ENCODE data around the gene WDFY2.
"Not testable (repeated sequence)": the region's sequence is repeated elsewhere in the genome, so short reads cannot be mapped to it uniquely, and the experiment has no call there.

The WDFY2 gene

DNA sequence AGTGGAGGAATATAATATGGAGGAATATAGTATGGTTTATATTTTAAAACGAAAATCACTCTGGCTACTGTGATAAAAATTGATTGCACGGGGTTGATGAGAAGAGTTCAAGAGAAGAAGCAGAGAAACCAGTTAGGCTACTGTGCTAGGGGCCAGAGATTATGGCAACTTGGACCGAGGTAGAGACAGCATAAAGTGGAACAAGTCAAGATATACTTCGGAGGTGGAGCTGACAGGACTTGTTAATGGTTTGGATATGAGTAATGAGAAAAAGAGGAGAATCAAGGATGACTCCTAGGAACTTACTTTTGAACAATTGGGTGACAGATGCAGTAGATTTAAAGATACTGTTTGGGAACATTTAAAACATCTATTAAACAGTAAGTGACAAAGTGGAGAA lies 6.6 kb upstream of the WDFY2 start:
- Histone ChIP-seq H3K27ac (ENCODE audit: low read depth, low read length) (no peak overlapping the region), H3K27me3 (ENCODE audit: control insufficient read depth, insufficient read depth, low read length) (no peaks in the 10 kb centered on the region), H3K9ac (ENCODE audit: low read length) (no peak overlapping the region), H3K36me3 (ENCODE audit: control insufficient read depth, insufficient read depth, low read length) (no peaks in the 10 kb centered on the region), H3K4me3 (ENCODE audit: low read length) (no peak overlapping the region), H3K4me1 (ENCODE audit: control insufficient read depth, insufficient read depth, low read length) (no peaks in the 10 kb centered on the region)

DNA sequence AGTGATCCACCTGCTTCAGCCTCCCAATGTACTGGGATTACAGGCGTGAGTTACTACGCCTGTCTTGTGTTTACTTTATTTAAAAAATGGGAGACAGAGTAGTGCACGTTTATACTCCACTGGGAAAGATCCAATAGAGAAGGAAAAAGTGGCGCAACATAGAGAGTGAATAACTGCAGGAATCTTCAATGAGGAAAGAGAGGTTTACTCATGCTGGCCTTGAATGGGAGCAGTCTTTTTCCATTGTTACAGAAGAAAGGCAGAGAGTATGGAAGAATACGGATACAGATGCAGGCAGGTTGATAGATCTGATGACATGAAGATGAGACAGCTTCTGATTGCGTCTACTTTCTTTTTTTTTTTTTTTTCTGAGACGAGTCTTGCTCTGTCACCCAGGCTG lies 4.6 kb upstream of the WDFY2 start:
- no peaks in the 10 kb centered on the region for H3K27me3 ChIP-seq (ENCODE audit: control insufficient read depth, insufficient read depth, low read length)
- H3K9ac ChIP-seq (ENCODE audit: low read length): no peak overlapping the region
- H3K4me1 ChIP-seq (ENCODE audit: control insufficient read depth, insufficient read depth, low read length): no peaks in the 10 kb centered on the region
- H3K4me3 ChIP-seq (ENCODE audit: low read length): no peak overlapping the region
- H3K36me3 ChIP-seq (ENCODE audit: control insufficient read depth, insufficient read depth, low read length): no peaks in the 10 kb centered on the region
- H3K27ac ChIP-seq (ENCODE audit: low read depth, low read length): no peak overlapping the region

DNA sequence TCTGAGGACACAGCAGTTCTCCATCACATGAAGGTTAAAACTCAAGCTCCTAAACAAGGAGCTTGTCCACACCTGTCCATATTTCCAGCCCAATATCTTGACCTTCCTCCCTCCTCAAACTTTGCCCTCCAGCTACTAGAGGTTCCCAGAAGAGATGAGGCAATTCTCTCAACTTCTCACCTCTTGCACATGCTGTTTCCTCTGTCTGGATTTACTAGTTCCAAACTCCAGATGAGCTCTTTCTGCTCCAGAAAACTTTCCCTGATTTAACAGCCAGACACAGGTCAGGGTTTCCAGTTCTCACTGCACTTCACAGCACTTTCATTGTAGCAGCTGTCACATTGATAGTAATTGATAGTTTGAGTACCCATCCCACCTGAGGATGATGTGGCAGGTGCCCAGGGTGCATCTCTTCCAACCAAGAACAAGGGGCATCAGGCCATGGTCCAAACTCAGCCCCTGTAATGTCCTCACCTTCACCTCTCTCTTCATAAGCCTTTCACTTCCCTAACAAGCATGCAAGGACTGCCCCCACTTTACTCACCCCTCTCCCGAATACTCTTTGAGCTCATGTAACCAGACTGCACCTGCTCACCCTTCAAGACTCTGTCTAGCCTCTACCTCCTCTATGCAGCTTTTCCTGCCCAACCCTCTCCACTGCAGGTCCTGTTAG lies 3.0 kb upstream of the WDFY2 start:
- Histone ChIP-seq H3K27me3 (ENCODE audit: control insufficient read depth, insufficient read depth, low read length) (no peaks in the 10 kb centered on the region), H3K36me3 (ENCODE audit: control insufficient read depth, insufficient read depth, low read length) (no peaks in the 10 kb centered on the region), H3K9ac (ENCODE audit: low read length) (no peak overlapping the region), H3K27ac (ENCODE audit: low read depth, low read length) (no peak overlapping the region), H3K4me3 (ENCODE audit: low read length) (no peak overlapping the region), H3K4me1 (ENCODE audit: control insufficient read depth, insufficient read depth, low read length) (peaks cover 3% of the 10 kb centered on the region)

DNA sequence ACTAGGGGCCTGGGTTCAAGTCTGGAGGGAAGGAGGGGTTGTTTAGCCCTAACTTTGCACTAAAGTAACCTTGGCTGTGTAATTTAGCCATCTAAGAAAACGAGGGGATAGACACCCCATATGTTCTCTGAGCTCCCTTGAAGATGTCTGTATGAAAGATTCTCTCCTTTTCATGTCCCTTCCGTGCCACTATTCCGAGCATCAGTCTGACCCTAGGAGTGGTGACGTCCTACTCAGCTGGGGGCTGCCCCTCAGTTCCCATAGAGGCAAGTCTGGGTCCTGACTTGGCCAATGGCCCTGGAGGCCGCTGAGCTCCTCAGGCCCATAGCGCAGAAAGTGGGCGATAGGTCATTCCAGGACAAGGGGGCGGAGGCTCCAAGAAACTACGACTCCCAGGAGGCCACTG lies 790 bp upstream of the WDFY2 start:
- Histone ChIP-seq H3K27me3 (ENCODE audit: control insufficient read depth, insufficient read depth, low read length) (no peaks in the 10 kb centered on the region), H3K4me1 (ENCODE audit: control insufficient read depth, insufficient read depth, low read length) (peaks cover 3% of the 10 kb centered on the region), H3K27ac (ENCODE audit: low read depth, low read length) (peak overlapping the region; percentile 96), H3K9ac (ENCODE audit: low read length) (peak overlapping the region; percentile 14), H3K36me3 (ENCODE audit: control insufficient read depth, insufficient read depth, low read length) (no peaks in the 10 kb centered on the region), H3K4me3 (ENCODE audit: low read length) (peak overlapping the region; percentile 73)

DNA sequence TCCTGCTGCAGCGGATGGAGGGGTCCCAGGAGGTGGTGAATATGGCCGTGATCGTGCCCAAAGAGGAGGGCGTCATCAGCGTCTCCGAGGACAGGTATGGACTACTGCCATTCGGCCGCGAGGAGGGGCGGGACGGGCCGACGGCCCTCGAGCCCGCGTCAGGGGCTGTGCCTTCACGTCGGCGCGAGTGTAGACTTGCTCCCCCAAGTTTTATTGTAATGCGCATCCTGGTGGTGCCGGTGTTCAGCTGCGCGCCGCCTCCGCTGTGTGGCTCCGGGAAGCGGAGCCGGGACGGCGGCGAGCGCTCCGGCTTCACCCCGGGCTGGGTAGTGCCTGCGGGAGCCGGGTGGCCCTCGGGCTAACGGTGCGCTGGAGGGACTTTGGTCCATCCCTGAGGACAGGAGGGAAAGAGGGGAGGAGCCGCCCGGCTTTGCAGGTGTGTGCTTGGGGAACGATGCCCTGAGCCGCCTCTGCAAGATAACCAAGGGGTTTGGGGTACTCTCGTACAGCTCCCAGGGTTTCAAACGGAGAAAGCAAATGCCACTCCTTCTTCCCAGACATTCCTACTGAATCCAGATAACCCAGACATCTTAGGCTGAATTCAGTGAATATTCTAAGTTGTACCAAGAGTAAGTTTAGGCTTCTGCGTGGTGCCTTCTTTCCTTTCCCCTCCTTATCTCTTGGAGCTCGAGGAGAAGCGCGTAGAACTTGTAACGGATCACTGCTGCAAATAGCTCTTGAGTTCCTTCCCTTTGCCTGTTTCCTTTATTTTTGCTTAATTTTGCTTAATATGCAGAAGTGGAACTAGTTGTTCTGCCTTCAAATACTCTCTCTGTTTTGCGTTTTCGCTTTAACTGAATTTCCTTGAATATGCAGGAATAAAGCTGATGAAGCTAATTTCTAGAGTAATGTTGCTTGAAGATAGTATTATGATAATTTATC lies 740 bp downstream of the WDFY2 start:
- H3K4me1 ChIP-seq (ENCODE audit: control insufficient read depth, insufficient read depth, low read length): peaks cover 3% of the 10 kb centered on the region
- H3K9ac ChIP-seq (ENCODE audit: low read length): peak overlapping the region; percentile 66
- peak overlapping the region; percentile 96 for H3K27ac ChIP-seq (ENCODE audit: low read depth, low read length)
- H3K27me3 ChIP-seq (ENCODE audit: control insufficient read depth, insufficient read depth, low read length): no peaks in the 10 kb centered on the region
- H3K36me3 ChIP-seq (ENCODE audit: control insufficient read depth, insufficient read depth, low read length): no peaks in the 10 kb centered on the region
- H3K4me3 ChIP-seq (ENCODE audit: low read length): peak overlapping the region; percentile 81

DNA sequence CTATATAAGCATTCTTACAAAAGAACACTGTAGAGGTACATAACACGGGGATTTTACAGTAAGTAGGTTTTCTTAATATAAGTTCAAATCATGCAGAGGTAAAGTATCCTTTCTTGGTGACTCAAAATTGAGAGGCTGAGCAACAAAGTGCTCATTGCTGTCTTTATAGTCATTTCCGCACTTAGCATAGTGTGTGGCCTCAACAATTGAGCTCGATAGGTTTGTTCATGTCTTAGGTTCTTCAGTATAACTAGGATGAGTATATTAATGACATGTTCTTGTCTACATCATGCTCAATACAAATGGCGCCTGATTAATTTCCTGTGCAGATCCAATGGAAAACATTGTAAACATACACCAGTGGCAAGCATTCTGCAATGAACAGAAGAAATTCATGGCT lies 1.4 kb downstream of the WDFY2 start:
- Histone ChIP-seq H3K4me3 (ENCODE audit: low read length) (peak overlapping the region; percentile 81), H3K9ac (ENCODE audit: low read length) (no peak overlapping the region), H3K36me3 (ENCODE audit: control insufficient read depth, insufficient read depth, low read length) (no peaks in the 10 kb centered on the region), H3K27ac (ENCODE audit: low read depth, low read length) (no peak overlapping the region), H3K4me1 (ENCODE audit: control insufficient read depth, insufficient read depth, low read length) (peaks cover 3% of the 10 kb centered on the region), H3K27me3 (ENCODE audit: control insufficient read depth, insufficient read depth, low read length) (no peaks in the 10 kb centered on the region)

DNA sequence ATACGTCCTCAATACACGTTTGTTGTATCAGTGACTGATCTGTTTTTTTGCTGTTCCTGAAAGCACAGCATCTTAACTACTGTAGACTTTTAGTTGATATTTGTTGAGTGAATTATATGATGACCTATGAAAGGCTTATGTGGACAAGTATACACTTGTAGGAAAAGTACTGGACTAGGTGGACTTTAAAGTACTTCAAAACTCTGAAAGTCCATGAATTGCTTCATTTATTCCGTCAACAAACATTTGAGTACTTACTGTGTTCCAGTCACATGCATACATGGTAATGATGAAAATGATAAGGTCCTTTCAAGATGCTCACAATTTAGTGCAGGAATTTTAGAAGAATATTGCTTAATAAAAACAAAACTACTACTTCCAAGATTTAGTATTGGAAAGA lies 3.1 kb downstream of the WDFY2 start:
- H3K27ac ChIP-seq (ENCODE audit: low read depth, low read length): no peak overlapping the region
- H3K9ac ChIP-seq (ENCODE audit: low read length): no peak overlapping the region
- H3K36me3 ChIP-seq (ENCODE audit: control insufficient read depth, insufficient read depth, low read length): no peaks in the 10 kb centered on the region
- peaks cover 7% of the 10 kb centered on the region for H3K4me1 ChIP-seq (ENCODE audit: control insufficient read depth, insufficient read depth, low read length)
- no peak overlapping the region for H3K4me3 ChIP-seq (ENCODE audit: low read length)
- no peaks in the 10 kb centered on the region for H3K27me3 ChIP-seq (ENCODE audit: control insufficient read depth, insufficient read depth, low read length)

DNA sequence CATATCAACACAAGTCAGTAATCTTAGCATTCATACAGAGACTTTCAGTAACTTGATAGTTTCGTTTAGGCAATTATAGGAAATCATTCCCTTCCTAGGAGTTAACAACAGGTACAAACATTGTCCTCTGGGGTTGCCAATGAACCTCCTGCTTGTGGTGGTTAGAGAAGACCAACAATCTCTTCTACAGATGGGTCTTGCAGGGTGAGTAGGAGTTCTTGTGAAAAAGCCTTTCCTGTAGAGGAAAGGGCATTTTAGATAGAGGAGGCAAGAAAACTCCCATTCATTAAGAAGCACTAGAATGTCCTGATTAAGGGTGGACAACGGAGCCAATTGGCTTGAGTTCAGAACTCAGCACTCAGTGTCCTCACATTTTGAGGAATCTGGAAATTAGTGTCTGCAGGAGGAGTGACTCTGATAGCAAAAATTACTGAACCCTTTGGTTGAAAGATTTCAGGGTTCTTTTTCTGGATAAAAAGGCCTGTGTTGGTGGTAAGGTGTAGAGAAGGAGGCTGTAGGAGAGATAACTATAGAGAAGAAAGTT lies 4.2 kb downstream of the WDFY2 start:
- H3K4me1 ChIP-seq (ENCODE audit: control insufficient read depth, insufficient read depth, low read length): peaks cover 7% of the 10 kb centered on the region
- H3K36me3 ChIP-seq (ENCODE audit: control insufficient read depth, insufficient read depth, low read length): no peaks in the 10 kb centered on the region
- no peaks in the 10 kb centered on the region for H3K27me3 ChIP-seq (ENCODE audit: control insufficient read depth, insufficient read depth, low read length)
- no peak overlapping the region for H3K9ac ChIP-seq (ENCODE audit: low read length)
- H3K4me3 ChIP-seq (ENCODE audit: low read length): no peak overlapping the region
- no peak overlapping the region for H3K27ac ChIP-seq (ENCODE audit: low read depth, low read length)

DNA sequence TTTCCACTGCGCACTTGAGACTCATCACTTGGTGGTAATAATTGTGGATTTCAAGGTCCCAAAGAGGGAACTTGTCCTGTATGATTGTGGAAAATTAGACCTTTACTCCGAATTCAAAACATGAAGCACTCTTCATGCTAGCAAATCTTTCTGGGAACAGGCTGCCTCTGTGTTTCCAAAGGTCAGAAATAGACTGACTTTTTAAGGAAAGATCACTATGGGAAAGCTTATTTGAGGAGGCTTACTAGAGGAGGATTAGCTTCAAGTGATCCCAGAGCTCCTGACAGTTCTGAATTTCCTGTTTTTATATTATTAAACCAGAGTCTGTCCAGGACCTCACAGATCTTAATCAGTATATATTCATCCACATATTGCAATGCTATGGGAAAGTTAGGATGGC lies 5.5 kb downstream of the WDFY2 start:
- Histone ChIP-seq H3K9ac (ENCODE audit: low read length) (no peak overlapping the region), H3K4me1 (ENCODE audit: control insufficient read depth, insufficient read depth, low read length) (peaks cover 7% of the 10 kb centered on the region), H3K4me3 (ENCODE audit: low read length) (no peak overlapping the region), H3K27ac (ENCODE audit: low read depth, low read length) (no peak overlapping the region), H3K36me3 (ENCODE audit: control insufficient read depth, insufficient read depth, low read length) (no peaks in the 10 kb centered on the region), H3K27me3 (ENCODE audit: control insufficient read depth, insufficient read depth, low read length) (no peaks in the 10 kb centered on the region)

DNA sequence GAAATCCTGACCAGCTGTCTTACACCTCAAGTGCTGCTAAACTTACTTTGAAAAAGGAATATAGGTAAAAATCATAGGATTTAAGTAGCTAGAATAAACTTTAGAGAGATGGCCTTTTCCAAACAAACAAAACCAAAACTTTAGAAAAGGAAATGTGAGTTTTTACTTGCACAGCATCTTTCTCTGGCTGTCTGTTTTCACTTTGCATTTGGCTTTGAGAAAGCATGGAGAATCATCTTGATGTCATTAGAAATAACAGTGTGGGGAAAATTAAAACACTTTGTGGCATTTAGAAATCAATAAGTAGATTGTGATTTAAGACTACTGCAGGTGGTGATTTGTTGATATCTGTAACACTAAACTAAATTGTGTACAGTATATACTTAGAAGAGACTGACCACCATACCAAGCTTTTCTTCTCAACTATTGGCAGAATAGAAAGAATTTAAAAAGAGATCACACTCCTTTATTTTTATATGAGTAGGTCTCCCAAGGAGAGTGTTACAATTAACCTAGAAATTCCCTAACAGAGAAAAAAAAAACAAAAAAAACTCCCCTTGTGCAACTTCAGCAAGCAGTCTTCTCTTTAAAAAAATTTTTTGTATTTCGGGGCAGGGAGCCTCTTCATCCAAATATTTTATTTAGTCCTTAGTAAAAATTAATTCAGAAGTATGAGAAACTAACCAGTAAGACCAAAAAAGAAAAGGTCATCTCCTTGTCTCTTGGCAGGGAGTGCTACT lies 6.1 kb downstream of the WDFY2 start:
- Histone ChIP-seq H3K27ac (ENCODE audit: low read depth, low read length) (no peak overlapping the region), H3K4me3 (ENCODE audit: low read length) (no peak overlapping the region), H3K27me3 (ENCODE audit: control insufficient read depth, insufficient read depth, low read length) (no peaks in the 10 kb centered on the region), H3K36me3 (ENCODE audit: control insufficient read depth, insufficient read depth, low read length) (no peaks in the 10 kb centered on the region), H3K4me1 (ENCODE audit: control insufficient read depth, insufficient read depth, low read length) (peaks cover 7% of the 10 kb centered on the region), H3K9ac (ENCODE audit: low read length) (no peak overlapping the region)

DNA sequence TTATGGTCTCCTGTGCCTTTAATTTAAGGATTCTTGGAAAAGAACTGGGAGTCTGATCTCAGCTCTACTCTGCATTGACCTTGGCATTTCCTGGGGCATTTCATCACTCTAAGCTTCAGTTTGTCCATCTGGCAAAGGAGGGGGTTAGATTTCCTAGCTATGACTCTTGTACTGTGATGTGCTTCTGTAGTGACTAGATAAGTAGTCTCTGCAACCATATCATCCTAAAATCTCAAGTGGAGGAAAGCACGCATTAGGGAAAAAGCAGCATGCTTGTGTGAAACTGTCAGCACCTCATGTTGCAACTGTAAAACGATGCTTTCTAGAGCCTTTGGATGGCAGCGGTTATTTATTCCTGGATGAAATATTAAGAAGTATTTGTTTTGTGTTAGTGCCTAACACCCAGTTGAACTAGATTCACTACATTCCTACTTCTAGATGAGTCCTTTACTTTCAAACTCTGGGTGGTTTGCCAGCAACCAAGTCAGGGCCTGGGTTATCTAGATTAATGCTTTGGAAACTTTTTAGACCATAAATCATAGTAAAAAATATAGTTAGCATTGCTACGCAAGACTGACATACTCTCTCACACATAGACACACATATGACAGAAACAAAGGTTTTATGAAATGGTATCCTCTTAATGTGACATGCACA lies 6.8 kb downstream of the WDFY2 start:
- no peak overlapping the region for H3K4me3 ChIP-seq (ENCODE audit: low read length)
- H3K36me3 ChIP-seq (ENCODE audit: control insufficient read depth, insufficient read depth, low read length): no peaks in the 10 kb centered on the region
- H3K4me1 ChIP-seq (ENCODE audit: control insufficient read depth, insufficient read depth, low read length): peaks cover 3% of the 10 kb centered on the region
- no peaks in the 10 kb centered on the region for H3K27me3 ChIP-seq (ENCODE audit: control insufficient read depth, insufficient read depth, low read length)
- no peak overlapping the region for H3K9ac ChIP-seq (ENCODE audit: low read length)
- H3K27ac ChIP-seq (ENCODE audit: low read depth, low read length): no peak overlapping the region

DNA sequence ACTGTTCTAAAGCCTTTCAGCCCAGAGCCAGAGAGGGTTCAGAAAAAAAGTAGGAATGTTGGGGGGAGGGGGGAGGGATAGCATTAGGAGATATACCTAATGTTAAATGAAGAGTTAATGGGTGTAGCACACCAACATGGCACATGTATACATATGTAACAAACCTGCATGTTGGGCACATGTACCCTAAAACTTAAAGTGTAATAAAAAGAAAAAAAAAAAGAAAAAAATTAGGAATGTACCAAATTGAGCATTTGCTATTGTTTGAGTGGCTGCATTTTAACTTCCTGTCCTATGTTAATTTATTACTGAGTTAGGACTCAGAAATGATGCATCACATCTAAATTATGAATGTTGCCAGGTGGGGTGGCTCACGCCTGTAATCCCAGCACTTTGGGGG lies 7.7 kb downstream of the WDFY2 start:
- not testable (repeated sequence) for H3K9ac ChIP-seq (ENCODE audit: low read length); H3K4me3 ChIP-seq (ENCODE audit: low read length); H3K27me3 ChIP-seq (ENCODE audit: control insufficient read depth, insufficient read depth, low read length); H3K4me1 ChIP-seq (ENCODE audit: control insufficient read depth, insufficient read depth, low read length); H3K27ac ChIP-seq (ENCODE audit: low read depth, low read length); H3K36me3 ChIP-seq (ENCODE audit: control insufficient read depth, insufficient read depth, low read length)
